Renal cortex interstitium (tissue), 11 donors: ENCODE measurements around the gene GNAT2. TPM values are rescaled to one million over a fixed set of nuclear protein-coding genes. Genes with fewer than 3 reads are reported as not detected.

ENCODE experiments used
- DNase-seq, 11 donors: peaks; one replicate each; pipeline ENCODE4 v3.0.0-alpha.2; 2013; ENCODE audit warnings: low read depth in 9 of 11, low spot score in 4 of 11; ENCODE audit errors: extremely low read depth in 1 of 11
- polyA plus RNA-seq, 3 donors: library from polyadenylated mRNA; unstranded; fragments of 120-200 nt; gene quantifications; one replicate each; pipeline ENCODE4 v1.2.1, GENCODE V29; 2013; ENCODE audit not compliant: insufficient read length in 3 of 3

The GNAT2 gene
- polyA plus RNA-seq, 3 donors: not detected

DNA sequence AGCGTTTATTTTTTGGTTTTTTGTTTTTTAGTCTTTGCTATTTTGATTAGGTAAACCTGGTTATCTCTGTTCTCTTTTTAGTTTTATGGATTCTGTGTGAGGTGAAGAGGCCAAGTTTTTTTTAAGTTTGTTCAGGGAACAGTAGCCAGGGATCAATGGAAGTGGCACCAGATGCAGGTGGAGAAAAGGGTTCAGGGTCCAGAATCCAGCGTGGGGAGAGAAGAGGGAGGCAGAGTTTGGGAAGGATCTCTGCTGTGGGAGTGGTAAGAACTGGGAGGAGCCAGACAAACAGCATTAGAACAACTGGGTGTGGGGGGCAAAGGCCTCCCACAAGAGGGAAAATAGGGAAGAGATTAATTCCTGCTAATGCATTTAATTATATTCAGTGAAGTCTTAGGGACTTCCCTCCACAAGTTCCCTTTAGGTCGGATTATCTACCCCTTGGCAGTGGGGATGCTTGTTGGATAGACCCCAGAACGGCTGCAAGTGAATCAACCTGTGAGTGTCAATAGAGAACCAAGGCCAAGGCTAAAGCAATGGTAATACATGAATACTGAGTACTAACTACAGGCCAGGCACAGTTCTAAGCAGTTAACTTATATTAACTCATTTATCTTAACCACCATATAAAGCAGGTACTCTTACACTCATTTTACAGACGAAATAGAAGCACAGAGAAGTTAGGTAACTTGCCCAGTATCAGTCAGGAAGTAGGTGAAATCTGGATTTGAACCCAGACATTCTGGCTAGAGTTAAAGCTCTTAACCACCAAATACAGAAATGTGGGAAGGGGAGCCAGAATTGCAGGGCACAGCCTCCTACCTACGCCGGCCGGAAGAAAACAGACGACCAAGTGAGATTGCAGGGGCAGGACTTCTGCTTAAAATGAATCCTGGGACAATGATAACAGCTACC lies 498 bp downstream of the GNAT2 start:
- no peak for DNase-seq

DNA sequence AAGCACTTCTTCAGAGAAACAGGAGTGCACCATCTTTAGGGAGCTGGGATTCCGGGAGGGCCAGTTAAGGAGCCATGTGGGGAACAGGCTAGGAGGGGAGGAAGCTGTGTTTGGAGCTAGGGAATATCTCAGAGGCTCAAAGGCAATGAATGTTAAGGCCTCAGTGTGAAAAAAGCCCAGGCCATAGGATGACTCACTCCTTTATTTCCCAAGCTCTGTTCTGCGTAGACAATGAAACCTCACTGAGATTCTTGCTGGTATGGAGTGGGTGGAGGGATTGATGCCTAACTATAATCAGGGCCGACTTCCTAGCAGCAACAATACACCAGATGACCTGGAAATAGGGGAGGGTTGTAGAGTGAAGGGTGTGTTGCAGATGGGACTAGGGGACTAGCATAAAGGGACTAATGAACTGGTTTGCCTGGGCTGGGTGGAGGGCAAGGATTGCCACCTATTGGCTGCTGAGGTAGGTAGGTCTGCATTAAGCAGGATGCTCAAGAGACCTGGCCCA lies 2.1 kb downstream of the GNAT2 start:
- no peak for DNase-seq

DNA sequence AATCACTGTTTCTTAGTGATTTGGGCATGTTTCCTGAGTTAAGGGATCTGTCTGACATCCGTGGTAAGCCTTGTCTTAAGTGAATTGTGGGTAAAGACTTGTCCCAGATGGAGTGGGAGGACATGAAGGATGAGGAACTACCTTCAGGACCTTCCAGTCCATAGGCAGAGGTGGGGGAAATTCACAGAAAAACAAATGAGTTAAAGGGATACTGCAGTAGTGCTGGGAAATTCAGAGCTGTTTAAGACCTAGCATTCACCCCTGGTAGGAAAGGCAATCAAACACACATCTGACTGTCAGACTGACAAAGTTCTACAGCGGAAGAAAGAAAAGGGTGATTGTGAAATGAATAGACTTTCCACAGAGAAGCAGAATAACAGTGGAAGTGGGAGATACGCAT lies 3.0 kb downstream of the GNAT2 start:
- DNase-seq: no peak

DNA sequence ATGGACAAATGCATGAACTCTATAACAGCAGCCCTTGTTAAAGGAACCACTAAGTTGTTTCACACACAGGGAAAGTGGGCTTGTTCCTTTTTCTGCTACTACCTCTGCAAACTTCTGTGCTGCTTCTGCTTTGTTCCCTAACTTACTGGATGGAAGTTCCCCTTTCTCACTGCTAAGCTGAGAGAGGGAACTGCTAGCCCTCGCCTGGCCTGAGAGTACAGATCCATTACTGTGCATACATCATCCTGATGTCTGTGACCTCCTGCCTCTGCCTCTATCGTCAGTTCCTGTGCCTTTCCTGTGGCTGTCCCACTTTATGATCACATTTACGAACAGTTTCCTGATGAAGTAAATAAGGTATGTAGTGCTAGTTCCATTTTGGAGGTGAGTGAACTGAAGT lies 3.5 kb downstream of the GNAT2 start:
- DNase-seq: peak in 1 of 11 donors; percentile 30

DNA sequence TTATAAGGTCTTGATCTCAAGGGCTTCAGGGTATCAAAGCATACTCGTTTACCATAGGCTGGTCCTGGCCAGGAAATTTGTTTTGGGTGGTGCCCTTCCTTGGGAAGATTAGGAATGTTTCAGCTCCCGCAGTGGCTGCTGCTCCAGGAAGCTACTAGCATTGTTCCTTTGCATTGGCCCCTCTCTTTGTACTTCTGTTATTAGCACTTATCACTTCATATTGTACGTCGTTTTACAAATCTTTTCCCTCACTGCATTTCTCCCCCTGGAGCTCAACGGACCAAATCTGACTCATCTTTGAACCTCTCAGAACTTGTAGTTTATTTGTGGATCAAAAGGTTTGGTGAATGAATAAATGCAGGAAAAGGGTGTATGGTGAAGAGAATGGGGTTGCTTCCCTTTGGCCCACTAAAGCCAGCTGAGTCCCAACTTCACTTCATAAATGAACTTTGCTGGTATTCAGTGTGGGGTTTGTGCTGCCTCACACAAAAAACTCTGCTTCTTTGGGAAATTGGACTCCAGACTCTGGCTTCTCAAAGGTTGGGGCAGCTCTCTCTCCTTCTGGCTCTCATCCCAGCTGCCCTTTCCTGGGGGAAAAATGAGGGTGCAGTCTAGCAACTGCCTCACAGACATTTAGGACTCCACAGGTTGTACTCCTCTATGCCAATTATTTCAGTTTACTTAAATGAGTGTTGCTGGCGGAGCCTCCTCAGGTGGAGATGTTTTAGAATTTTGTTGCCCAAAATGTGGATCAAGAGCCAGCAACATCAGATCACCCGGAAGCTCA lies 5.9 kb downstream of the GNAT2 start:
- DNase-seq: no peak

DNA sequence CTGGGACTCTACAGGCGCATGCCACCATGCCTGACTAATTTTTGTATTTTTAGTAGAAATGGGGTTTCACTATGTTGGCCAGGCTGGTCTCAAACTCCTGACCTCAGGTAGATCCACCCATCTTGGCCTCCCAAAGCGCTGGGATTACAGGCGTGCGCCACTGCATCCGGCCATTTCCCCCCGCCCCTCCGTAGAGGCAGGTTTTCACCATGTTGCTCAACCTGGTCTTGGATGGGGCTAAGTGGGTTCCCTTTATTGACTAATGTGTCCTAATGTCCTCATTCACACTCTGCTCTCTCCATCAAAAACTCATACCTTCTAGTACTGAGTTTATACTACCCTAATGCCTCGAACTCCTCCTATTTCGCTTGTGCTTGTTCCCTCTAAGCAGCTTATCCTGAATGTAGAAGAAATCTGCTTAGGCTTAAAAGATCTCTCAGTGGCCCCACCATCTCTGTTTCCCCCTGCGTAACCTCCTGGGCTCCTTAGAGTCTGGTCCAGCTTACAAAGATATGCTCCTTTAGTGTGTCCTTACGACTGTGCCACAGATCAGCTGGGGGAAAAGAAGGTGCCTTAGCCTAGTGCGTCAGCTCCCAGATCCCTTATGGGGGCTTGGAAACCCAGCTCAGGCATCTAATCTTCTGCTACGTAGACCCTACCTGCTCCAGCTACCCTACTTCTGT lies 8.0 kb downstream of the GNAT2 start:
- DNase-seq: no peak

DNA sequence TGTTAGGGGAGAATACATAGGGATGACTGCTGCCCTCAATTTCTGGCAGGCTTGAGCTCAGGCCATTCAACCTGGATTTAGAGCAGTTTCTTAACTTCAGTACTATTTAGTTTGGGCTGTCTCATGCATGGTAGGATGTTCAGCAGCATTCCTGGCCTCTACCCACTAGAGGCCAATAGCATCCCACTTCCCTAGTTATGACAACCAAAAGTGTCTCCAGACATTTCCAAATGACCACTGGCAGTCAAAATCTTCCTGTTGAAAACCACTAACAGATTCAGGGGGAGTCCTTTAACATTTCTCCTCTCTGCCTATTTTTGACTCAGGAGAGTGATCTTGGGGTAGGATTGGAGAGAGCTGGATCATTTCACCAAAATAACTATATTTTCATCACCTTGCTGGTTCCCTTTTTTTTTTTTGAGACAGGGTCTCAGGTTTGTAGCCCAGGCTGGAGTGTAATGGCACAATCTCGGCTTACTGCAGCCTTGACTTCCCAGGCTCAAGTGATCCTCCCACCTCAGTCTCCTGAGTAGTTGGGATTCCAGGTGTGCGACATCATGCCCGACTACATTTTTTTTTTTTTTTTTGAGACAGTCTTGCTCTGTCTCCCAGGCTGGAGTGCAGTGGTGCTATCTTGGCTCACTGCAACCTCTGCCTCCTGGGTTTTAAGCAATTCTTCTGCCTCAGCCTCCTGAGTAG lies 8.7 kb downstream of the GNAT2 start:
- DNase-seq: no peak

DNA sequence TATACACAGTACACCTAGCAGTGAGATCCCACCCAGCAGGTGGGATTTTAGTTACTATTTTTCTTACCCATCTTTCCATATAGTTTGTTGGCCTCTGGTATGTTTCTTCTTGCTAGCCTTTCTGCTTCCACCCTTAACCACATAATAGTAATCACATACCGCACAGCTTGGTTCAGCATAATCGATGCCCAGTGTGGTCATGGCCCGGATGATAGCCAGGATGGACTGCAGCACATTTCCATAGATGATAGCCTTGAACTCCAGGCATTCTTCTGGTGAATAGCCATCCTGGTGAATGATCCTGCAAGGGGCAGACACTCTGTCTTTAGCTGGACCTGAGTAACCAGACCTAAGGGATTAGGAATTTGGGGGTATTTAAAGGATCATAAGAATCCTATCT lies 9.5 kb downstream of the GNAT2 start:
- DNase-seq: no peak

DNA sequence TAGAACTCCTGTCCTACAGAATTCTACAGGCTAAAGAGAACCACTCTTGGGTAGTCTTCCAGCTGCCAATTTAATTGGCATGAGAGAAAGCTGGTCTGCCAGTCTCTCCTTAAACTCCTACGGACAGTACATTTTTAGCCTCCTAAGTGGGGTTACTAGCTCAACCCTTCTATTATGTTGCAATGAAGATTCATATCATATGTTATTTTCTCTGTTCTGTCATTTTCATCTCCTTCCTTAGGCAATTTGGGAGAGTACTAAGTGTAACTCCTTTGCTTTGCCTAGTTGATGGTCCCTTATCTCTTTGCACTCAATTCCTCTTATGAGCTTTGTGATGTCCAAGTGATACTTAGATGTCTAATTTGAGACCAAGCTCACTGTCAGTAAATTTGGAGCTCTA lies 14.0 kb downstream of the GNAT2 start:
- DNase-seq: no peak

DNA sequence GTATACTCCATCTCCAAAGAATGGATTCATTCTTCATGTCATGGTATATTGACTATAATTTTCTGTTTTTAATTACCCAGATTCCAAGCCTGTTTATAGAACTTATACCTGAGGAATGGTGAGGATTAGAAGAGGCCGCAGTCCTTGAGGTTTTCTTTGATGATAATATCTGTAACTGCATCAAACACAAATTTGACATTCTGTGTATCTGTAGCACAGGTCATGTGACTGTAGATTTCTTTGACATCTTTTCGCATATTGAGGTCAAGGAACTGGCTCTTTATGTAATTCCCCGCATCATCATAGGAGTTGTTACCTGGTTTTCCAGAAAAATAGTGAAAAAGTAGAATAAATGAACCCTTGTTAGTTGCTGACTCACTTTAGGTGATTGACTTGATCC lies 16.2 kb downstream of the GNAT2 start:
- DNase-seq: no peak

DNA sequence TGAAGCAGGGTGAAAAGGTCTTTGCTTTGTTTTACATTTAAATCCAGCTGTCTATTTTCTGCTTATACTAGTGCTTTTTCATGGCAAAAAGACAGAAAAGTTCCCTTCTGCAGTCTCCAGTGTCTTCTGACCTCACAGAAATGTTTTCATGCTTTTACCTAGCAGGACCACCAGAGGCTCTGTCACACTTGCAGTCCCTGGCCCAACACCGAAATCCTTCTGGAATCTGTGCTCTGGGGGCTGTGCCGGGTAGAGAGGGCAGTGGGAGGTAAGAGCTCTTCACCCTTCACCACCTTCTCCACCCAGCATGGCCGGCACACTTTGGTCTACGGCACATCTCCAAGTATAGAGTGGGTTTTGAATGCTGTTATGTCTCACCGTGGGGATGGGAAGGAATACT lies 20.8 kb downstream of the GNAT2 start:
- DNase-seq: no peak

DNA sequence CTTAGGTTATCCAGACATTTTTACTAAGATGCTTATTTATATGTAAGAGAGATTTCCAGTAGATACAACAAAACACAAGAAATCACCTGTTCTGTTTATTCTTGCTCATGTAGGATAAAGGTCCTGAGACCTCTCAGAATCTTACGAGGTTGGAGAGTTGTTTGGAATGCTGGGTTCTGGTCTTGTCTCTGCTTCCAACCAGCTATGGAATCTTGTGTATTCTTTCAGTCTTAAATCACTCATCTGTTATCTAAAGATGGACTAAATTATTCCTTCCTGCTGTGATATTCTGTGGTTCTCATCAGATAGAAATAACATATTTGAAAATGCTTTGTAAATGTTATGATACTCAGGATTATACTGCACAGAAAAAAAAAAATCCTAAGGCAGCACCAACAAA lies 21.3 kb downstream of the GNAT2 start:
- DNase-seq: no peak

DNA sequence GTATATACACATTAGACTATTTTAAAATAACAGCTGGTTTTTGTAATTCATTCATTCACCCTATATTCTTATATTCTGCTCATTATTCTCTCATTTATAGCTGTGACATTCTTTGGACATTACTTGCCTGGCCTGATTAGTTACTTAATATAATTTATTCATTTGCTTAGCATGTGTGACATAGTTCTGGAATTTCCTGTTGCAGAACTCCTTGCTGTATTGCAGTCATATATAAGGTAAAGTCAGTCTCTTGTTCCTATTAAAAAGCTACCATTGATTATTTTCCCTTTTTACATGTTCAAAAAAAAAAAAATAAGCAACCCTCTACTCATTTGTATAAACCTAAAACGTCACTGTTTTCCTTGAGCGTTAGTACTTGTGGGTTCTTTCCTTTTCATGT lies 23.9 kb downstream of the GNAT2 start:
- peak in 1 of 11 donors; percentile 37 for DNase-seq

DNA sequence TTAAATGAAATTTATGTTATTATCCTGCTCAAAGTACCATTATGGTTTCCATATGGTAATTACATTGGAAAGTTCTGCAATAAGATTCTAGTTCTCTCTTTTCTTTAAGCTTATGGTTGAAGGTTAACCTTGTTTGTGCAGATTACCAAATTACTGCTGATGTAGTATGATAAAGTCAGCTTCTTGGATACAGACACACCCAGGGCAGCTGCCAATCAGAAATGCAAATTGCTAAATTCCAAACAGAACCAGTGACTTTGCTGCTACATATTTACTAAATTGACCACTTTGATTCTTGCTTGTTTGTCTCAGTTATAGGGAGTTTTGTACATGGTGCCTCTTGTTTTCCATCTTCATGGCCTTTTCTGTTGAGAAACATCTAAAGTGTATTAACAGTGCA lies 26.5 kb downstream of the GNAT2 start:
- DNase-seq: no peak

DNA sequence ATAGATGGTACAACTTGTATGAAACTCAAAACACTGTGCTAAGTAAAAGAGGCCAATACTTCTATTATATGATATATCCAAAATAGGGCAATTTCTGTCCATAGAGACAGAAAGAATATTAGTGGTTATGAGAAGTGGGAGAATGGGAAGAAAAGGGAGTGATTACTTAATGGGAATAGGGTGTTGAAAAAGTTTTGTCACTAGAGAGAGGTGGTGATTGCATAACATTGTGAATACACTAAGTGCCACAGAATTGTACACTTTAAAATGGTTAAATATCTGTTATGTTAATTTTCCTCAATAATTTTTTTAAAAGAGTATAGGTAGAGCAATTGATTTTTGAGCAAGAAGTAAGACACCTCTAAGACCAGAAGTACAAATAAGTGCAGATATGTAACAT lies 29.7 kb downstream of the GNAT2 start:
- DNase-seq: no peak

DNA sequence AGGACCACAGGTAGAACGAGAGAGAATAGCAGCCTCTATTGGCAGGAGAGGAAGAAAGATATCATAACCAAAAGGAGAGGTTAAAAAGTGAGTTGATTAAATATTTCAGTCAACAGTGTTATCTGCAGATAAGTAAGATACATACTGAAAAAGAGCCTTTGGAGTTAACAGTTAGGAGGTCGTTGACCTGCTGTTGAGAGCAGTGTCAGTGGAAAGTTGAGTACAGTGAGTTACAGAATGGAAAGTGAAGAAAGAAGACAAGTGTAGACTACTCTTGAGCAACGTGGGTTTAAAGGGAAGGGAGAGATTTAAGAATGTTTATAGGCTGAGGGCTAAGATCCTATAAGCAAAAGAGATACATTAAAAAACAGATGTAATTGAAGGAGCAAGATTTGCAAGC lies 30.2 kb downstream of the GNAT2 start:
- no peak for DNase-seq

DNA sequence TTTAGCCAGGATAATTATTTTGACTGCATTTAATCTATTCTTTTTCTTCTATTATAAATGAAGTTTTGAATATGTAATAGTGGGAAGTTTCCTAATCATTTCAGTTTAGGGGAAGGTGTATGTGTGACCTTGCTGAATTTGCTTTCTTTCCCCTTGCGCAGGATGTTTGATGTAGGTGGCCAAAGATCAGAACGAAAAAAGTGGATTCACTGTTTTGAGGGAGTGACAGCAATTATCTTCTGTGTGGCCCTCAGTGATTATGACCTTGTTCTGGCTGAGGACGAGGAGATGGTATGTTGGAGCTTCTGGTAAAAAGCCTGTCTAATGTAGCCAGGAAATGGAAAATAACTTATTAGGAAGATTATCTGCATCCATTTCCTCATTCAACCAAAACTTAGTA lies 33.4 kb downstream of the GNAT2 start:
- no peak for DNase-seq

DNA sequence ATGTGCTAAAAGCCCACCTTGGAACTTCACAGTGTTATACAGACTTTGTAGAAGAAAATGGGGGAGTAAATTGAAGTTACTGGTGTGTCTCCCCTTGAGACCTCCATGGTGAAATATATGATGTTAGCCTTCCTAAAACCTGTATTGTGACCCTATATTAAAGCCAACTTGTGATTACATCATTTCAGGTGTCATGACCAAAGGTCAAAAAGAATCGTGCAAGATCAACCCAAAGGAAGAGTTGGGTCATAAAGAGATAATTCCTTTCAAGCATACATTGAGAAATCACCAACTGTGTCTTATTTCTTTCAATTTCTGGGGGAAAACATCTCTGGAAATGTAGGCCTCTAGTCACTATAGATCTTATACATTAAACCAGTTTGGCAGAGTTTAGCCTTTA lies 34.6 kb downstream of the GNAT2 start:
- no peak for DNase-seq

DNA sequence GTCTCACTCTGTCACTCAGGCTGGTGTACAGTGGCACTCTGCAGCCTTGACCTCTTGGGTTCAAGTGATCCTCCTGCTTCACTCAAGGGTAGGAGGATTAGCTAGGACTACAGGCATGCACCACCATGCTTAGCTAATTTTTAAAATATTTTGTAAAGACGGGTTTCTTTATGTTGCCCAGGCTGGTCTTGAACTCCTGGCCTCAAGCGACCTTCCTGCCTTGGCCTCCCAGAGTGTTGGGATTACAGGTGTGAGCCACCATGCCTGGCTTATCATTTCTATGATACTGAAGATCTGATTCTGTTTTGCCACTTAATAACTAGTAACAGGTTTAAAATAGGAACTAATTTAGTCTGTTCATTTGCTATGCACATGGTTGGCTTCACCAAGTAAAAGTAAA lies 37.4 kb downstream of the GNAT2 start:
- no peak for DNase-seq
